ENCODE data around the gene YTHDF2.

- TF ChIP-seq ELF4 (CRISPR knock-in tag; IDR thresholded peaks at IDR 0.05; ENCODE audit: borderline replicate concordance): no peak
- no peak for TF ChIP-seq ATF1 (CRISPR knock-in tag; IDR thresholded peaks at IDR 0.05)
- TF ChIP-seq ZNF18 (CRISPR knock-in tag; IDR thresholded peaks at IDR 0.05; ENCODE audit: insufficient replicate concordance): no peak
- no peak for TF ChIP-seq CTCF (CRISPR knock-in tag; IDR thresholded peaks at IDR 0.05)
These were observed 9.0 kb downstream of the YTHDF2 start for GRCh38 chr1:28745653-28746173.

All from HepG2 (cell line).